Tibial nerve (tissue), 4 donors: ENCODE results near the gene IRF1. TPM values are rescaled to one million over a fixed set of nuclear protein-coding genes. Genes with fewer than 3 reads are reported as not detected.
A peak's percentile ranks its signal among the peaks of the same experiment; 100 is the strongest.

Experiments used
- DNase-seq, 2 donors: peaks; one replicate each; pipeline ENCODE4 v3.0.0-alpha.2; 2019; ENCODE audit warnings: low spot score in 2 of 2
- H3K27ac ChIP-seq, 4 donors: fragments of 200-600 bp; sonication (generic) in 3 of 4; one replicate each; pipeline ENCODE4 v1.5.1; 2017 to 2019; ENCODE audit warnings: mild to moderate bottlenecking in 1 of 4
- H3K27me3 ChIP-seq, 2 donors: fragments of 200-600 bp; sonication (generic) in 1 of 2; one replicate each; pipeline versions ENCODE4 v1.5.1 to v1.6.0; 2017 to 2019
- H3K36me3 ChIP-seq, 3 donors: fragments of 200-600 bp; sonication (generic); one replicate each; pipeline ENCODE4 v1.5.1; 2018 to 2019
- H3K4me1 ChIP-seq, 4 donors: fragments of 200-600 bp; sonication (generic) in 3 of 4; one replicate each; pipeline ENCODE4 v1.5.1; 2017 to 2019
- H3K4me3 ChIP-seq, 4 donors: fragments of 200-600 bp; sonication (generic) in 3 of 4; one replicate each; pipeline ENCODE4 v1.5.1; 2017 to 2019; ENCODE audit warnings: mild to moderate bottlenecking in 1 of 4, moderate library complexity in 1 of 4
- H3K9me3 ChIP-seq, 4 donors: fragments of 200-600 bp; sonication (generic) in 3 of 4; one replicate each; pipeline ENCODE4 v1.5.1; 2017 to 2019
- EP300 ChIP-seq, 2 donors: sonication (generic); formaldehyde crosslinking; IDR thresholded peaks; one replicate each; pipeline ENCODE4 v1.6.1; 2017; ENCODE audit warnings: antibody characterized with exemption in 2 of 2, mild to moderate bottlenecking in 1 of 2
- POLR2A ChIP-seq, 2 donors: fragments of 450-650 bp; IDR thresholded peaks; one replicate each; pipeline ENCODE4 v1.6.1; 2017; ENCODE audit warnings: antibody characterized with exemption in 2 of 2, mild to moderate bottlenecking in 2 of 2, moderate library complexity in 2 of 2
- WGBS, 2 donors: methylation state at CpG; one replicate each; pipeline ENCODE4 v1.1.5; 2018; 5-methylcytosine and 5-hydroxymethylcytosine counted together
- total RNA-seq, 4 donors: library from RNA; depleted of rRNA; stranded (reverse); fragments of >200 nt; gene quantifications; one replicate each; pipeline ENCODE4 v1.1.0, GENCODE V29; 2016
- TF ChIP-seq, protein P1 (sequence below), 5 experiments: fragments of 200-600 bp in 3 of 5; fragments of 450-650 bp in 2 of 5; sonication (generic) in 3 of 5; IDR thresholded peaks; one replicate each; pipeline ENCODE4 v1.5.1; 2016 to 2019; ENCODE audit warnings: antibody characterized with exemption in 5 of 5, mild to moderate bottlenecking in 3 of 5, moderate library complexity in 2 of 5

Gene IRF1
- total RNA-seq, 4 donors from 2014 or later = 15.1 to 36.9 (median 28.4) TPM

DNA sequence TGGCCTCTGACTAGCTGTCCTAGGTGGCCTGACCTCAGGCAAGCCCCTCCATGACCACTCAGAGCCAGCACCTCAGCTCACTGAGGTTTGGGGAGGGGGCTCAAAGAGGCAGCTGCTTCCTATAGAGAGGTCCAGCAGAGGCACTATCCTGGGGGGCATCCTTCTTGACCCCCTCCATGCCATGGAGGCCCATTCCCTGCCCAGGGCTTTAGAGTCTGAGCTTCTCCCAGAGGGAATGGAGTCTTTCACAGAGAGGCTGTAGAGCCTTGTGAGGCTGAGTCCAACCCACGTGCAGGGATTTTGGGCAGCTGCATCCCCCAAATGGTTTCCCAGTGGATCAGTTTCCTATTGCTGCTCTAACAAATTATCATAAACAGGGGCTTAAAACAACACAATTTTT is 16.9 kb downstream of the IRF1 start:
- TF ChIP-seq EP300 (IDR thresholded peaks at IDR 0.05) (no peak), POLR2A (IDR thresholded peaks at IDR 0.05) (no peak)
- TF ChIP-seq, protein P1, sequence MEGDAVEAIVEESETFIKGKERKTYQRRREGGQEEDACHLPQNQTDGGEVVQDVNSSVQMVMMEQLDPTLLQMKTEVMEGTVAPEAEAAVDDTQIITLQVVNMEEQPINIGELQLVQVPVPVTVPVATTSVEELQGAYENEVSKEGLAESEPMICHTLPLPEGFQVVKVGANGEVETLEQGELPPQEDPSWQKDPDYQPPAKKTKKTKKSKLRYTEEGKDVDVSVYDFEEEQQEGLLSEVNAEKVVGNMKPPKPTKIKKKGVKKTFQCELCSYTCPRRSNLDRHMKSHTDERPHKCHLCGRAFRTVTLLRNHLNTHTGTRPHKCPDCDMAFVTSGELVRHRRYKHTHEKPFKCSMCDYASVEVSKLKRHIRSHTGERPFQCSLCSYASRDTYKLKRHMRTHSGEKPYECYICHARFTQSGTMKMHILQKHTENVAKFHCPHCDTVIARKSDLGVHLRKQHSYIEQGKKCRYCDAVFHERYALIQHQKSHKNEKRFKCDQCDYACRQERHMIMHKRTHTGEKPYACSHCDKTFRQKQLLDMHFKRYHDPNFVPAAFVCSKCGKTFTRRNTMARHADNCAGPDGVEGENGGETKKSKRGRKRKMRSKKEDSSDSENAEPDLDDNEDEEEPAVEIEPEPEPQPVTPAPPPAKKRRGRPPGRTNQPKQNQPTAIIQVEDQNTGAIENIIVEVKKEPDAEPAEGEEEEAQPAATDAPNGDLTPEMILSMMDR (IDR thresholded peaks at IDR 0.05) = no peak
- H3K27ac ChIP-seq = peak overlapping the region in 3 of 4 donors; percentile 4 to 55 (median 34)

DNA sequence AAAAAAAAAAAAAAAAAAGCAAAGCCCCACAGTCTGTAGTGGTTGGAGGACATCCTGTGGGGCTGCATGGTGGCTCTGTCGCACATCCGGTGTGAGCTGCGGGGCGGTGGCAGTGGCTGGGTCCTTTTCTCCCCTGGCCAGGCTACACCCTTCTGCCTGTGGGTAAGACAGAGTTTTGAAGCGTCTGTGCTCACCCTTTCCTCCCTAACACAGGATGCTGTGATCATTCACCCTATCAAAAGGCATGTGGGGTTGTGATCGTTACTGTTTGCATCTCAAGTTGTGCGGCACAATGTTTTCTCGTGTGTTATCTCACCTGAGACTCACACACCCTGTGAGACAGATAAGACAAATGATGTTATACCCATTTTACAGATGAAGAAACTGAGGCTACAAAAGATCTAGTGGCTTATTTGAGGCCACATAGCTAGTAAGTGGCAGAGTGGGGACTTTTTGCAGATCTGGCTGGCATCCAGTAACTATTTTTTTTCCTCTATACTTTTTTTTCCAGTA is 17.5 kb downstream of the IRF1 start:
- Histone ChIP-seq H3K4me1 (peaks cover 0 to 54% (median 40%) of the 10 kb centered on the region in 4 donors), H3K27me3 (no peaks in the 10 kb centered on the region), H3K36me3 (peaks cover 0 to 13% (median 0%) of the 10 kb centered on the region in 3 donors), H3K4me3 (no peak overlapping the region), H3K9me3 (no peaks in the 10 kb centered on the region), H3K27ac (peak overlapping the region in 3 of 4 donors; percentile 4 to 55 (median 34))
- no peak for DNase-seq
- TF ChIP-seq POLR2A (IDR thresholded peaks at IDR 0.05) = no peak
- TF ChIP-seq, protein P1 (IDR thresholded peaks at IDR 0.05) = no peak
- no peak for TF ChIP-seq EP300 (IDR thresholded peaks at IDR 0.05)
- 91 to 93% methylated on average over 8 of the region's 8 CpGs for WGBS, 2 donors

More for the DNA sequence above, 16.9 kb downstream of the IRF1 start:
- Histone ChIP-seq H3K9me3 (no peaks in the 10 kb centered on the region), H3K36me3 (peaks cover 0 to 13% (median 0%) of the 10 kb centered on the region in 3 donors), H3K4me1 (peaks cover 0 to 60% (median 45%) of the 10 kb centered on the region in 4 donors), H3K27me3 (no peaks in the 10 kb centered on the region), H3K4me3 (no peak overlapping the region)
- WGBS, 2 donors = 63 to 74% methylated on average over 1 of the region's 1 CpG
- DNase-seq = no peak

DNA sequence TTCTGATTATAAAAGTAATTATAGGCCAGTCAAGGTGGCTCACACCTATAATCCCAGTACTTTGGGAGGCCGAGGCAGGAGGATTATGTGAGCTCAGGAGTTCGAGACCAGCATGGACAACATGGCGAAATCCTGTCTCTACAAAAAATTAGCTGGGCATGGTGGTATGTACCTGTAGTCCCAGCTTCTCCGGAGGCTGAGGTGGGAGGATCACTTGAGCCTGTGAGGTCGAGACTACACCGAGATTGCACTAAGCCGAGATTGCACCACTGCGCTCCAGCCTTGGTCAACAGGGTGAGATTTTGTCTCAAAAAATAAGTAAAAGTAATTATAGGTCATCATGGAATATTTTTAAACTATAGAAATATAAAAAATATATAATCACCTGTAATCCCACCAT is 18.1 kb downstream of the IRF1 start:
- Histone ChIP-seq H3K4me1 (peaks cover 0 to 51% (median 36%) of the 10 kb centered on the region in 4 donors), H3K27me3 (no peaks in the 10 kb centered on the region)
- DNase-seq = no peak

DNA sequence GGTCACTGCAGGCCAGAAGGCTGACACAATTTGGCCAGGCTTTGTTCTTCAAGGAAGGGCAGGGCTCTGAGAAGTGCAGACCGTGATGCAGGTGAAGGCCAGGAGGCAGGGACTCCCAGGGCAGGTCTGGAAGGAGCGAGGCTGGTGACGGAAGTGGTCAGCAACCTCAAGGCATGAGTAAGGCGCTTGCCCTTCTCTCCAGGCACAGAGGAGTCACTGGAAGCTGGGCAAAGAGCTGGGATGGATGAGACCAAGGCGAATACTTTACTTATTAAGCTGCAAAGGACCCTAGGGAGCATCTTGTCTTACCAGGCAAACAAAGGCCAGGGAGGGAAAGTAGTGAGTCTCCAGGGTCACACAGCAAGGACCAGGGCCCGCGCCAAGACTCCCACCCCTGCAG is 18.6 kb downstream of the IRF1 start:
- Histone ChIP-seq H3K4me1 (peaks cover 0 to 51% (median 33%) of the 10 kb centered on the region in 4 donors), H3K27ac (peak overlapping the region in 1 of 4 donors; percentile 17), H3K27me3 (no peaks in the 10 kb centered on the region), H3K4me3 (no peak overlapping the region), H3K9me3 (no peaks in the 10 kb centered on the region), H3K36me3 (peaks cover 0 to 18% (median 0%) of the 10 kb centered on the region in 3 donors)
- WGBS, 2 donors = 82 to 93% methylated on average over 7 of the region's 7 CpGs
- TF ChIP-seq, protein P1 (IDR thresholded peaks at IDR 0.05) = no peak
- no peak for DNase-seq

More for the DNA sequence above, 18.1 kb downstream of the IRF1 start:
- WGBS, 2 donors = 94 to 96% methylated on average over 8 of the region's 8 CpGs
- Histone ChIP-seq H3K4me3 (no peak overlapping the region), H3K36me3 (peaks cover 0 to 18% (median 0%) of the 10 kb centered on the region in 3 donors), H3K27ac (no peak overlapping the region), H3K9me3 (no peaks in the 10 kb centered on the region)
- TF ChIP-seq, protein P1 (IDR thresholded peaks at IDR 0.05) = no peak
- TF ChIP-seq POLR2A (IDR thresholded peaks at IDR 0.05) (no peak), EP300 (IDR thresholded peaks at IDR 0.05) (no peak)

DNA sequence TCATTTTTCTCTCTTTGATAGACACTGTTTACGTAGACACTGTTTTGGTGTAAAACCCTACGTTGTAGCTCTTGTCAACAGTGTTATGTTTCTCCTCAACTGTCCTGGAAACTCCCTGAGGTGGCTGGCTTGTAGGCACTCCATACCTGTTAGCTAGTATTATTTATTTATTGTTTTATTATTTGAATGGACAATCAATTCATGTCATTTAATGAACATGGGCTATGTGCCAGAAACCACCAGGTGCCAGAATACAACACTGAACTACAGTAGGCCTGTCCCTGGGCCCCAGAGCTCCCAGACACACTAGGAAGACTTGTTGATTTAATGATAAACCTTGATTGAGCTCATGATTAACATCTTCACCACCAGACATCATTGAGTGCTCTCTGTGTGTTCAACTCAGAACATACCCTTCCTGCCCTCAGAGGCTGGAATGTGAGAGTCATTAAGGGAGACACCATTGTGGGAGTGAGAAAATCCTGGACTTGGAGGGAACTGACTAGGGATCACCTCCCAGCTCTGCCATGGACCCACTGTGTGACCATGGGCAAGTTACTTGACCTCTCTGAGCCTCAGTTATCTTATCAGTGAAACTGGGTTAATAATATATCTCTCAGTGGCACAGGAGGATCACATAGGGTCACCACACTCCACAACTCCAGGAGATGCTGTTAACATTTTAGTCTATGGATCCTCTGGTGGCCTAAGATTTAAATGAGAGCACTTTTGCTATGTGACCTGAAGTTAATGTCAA is 19.2 kb downstream of the IRF1 start:
- Histone ChIP-seq H3K36me3 (peaks cover 0 to 18% (median 0%) of the 10 kb centered on the region in 3 donors), H3K27ac (peak overlapping the region in 1 of 4 donors; percentile 17), H3K27me3 (no peaks in the 10 kb centered on the region), H3K4me3 (no peak overlapping the region), H3K4me1 (peaks cover 0 to 51% (median 33%) of the 10 kb centered on the region in 4 donors), H3K9me3 (no peaks in the 10 kb centered on the region)
- no peak for DNase-seq
- TF ChIP-seq EP300 (IDR thresholded peaks at IDR 0.05) = no peak
- TF ChIP-seq POLR2A (IDR thresholded peaks at IDR 0.05) = no peak
- TF ChIP-seq, protein P1 (IDR thresholded peaks at IDR 0.05) = no peak
- WGBS, 2 donors = 81 to 92% methylated on average over 2 of the region's 2 CpGs
